Measurements from ENCODE around the gene LCE1D.

LCE1D gene

GRCh38 chr1:152817309-152817708, 20.8 kb downstream of the LCE1D start:
- no peak for DNase-seq (ENCODE audit: low spot score)

GRCh38 chr1:152823294-152823693, 26.8 kb downstream of the LCE1D start:
- no peak for DNase-seq (ENCODE audit: low spot score)

DNA sequence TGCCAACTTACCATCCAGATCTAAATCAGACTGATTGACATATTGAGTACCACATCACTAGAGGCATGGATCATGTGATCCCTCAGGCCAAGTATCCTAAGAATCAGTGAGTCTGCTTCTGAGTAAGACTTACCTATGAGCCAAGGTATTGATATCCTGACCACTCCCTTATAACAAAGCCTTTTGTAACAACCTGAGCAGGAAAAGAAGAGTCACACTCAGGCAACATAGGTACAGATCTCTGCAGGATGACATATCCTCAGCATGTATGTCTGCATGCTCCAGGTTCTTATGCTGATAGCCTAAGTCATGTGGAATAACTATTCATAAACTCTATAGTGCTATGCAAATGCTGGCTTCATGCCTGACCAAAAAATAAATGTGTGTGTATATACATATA, 28.4 kb downstream of the LCE1D start:
- DNase-seq (ENCODE audit: low spot score): no peak

DNA sequence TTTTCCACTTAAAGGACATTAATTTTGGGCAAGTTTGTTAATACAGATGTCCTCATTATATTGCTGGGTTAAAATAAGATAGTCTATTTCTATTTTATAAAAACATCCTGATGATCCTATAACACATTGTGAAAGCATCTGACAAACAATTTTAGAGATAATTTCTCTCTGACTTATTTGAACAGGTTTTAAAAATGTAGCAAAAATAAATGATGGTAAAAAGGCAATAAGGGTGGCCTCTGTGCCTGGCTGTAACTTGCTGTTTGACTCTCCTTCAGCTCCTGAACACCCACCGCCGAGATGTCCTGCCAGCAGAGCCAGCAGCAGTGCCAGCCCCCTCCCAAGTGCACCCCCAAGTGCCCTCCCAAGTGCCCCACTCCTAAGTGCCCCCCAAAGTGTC, 30.7 kb downstream of the LCE1D start, which contains the start of gene LCE1A:
Gene LCE1A, plus strand, starts transcription at position 301 of the 400 bp plus-strand sequence. Its CDS starts 0 bp downstream, at position 301.
- no peak for DNase-seq (ENCODE audit: low spot score)

DNA sequence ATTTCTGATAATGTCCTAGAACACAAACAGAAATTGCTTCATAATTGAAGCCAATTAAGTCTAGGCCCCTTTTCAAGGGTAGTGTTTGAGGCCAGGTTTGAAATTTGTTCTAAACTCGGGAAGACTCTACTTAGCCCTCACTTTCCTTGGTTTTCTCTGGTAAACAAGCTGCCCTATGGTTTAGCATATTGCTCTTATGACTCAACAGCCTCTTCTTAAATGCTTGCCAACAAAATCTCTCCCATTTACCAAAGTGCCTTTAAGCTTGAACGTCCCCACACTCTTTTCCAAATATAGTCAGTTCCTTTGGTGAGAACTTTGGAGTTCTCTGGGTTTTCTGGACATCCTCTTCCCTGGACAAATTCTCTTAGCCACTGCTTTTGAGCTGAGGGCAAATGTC, 40.3 kb downstream of the LCE1D start:
- DNase-seq (ENCODE audit: low spot score): no peak

- DNase-seq (ENCODE audit: low spot score): no peak
These were observed 46.0 kb downstream of the LCE1D start, which contains the start of gene LCE6A for GRCh38 chr1:152842556-152842955. LCE6A (plus strand) TSS chr1:152842856; CDS start chr1:152843521, 665 bp downstream.
